HUES6 (cell line): Measurements from ENCODE around the gene BHLHA15.
"Not testable (repeated sequence)": the region's sequence is repeated elsewhere in the genome, so short reads cannot be mapped to it uniquely, and the experiment has no call there.

Experiments used
- H3K27ac ChIP-seq: 2 replicates; pipeline ENCODE4 v1.7.0; 2013; ENCODE audit warnings: low read depth, mild to moderate bottlenecking, low read length, inconsistent platforms
- H3K27me3 ChIP-seq: 2 replicates; pipeline ENCODE4 v1.6.1; 2013; ENCODE audit warnings: low read length; ENCODE audit not compliant: control insufficient read depth, insufficient read depth
- H3K36me3 ChIP-seq: 2 replicates; pipeline ENCODE4 v1.6.1; 2013; ENCODE audit warnings: low read length; ENCODE audit not compliant: control insufficient read depth, insufficient read depth
- H3K4me1 ChIP-seq: 2 replicates; pipeline ENCODE4 v1.6.1; 2013; ENCODE audit warnings: low read length; ENCODE audit not compliant: control insufficient read depth, insufficient read depth
- H3K4me3 ChIP-seq: 2 replicates; pipeline ENCODE4 v1.5.1; 2013; ENCODE audit warnings: low read depth, low read length
- H3K9ac ChIP-seq: one replicate; pipeline ENCODE4 v1.6.1; 2013; ENCODE audit warnings: mild to moderate bottlenecking, low read length
- H3K9me3 ChIP-seq: 2 replicates; pipeline ENCODE4 v1.6.1; 2013; ENCODE audit warnings: low read depth, low read length; ENCODE audit not compliant: control insufficient read depth, insufficient read depth

The BHLHA15 gene

GRCh38 chr7:98212532-98213041 lies 1.3 kb downstream of the BHLHA15 start:
- H3K27ac ChIP-seq: no peak overlapping the region
- no peaks in the 10 kb centered on the region for H3K36me3 ChIP-seq
- H3K9me3 ChIP-seq: no peaks in the 10 kb centered on the region
- peaks cover 3% of the 10 kb centered on the region; the same call in 1 of the 2 replicates for H3K4me1 ChIP-seq
- H3K4me3 ChIP-seq: no peak overlapping the region
- H3K9ac ChIP-seq: no peak overlapping the region
- no peaks in the 10 kb centered on the region for H3K27me3 ChIP-seq

GRCh38 chr7:98213296-98213887 lies 2.2 kb downstream of the BHLHA15 start:
- Histone ChIP-seq H3K27ac (no peak overlapping the region), H3K27me3 (no peaks in the 10 kb centered on the region), H3K4me1 (peaks cover 3% of the 10 kb centered on the region; the same call in 1 of the 2 replicates), H3K4me3 (no peak overlapping the region), H3K9ac (no peak overlapping the region), H3K36me3 (no peaks in the 10 kb centered on the region), H3K9me3 (no peaks in the 10 kb centered on the region)

GRCh38 chr7:98213888-98214810 lies 2.9 kb downstream of the BHLHA15 start:
- no peaks in the 10 kb centered on the region for H3K9me3 ChIP-seq
- H3K27ac ChIP-seq: no peak overlapping the region
- no peak overlapping the region for H3K4me3 ChIP-seq
- H3K9ac ChIP-seq: no peak overlapping the region
- H3K36me3 ChIP-seq: no peaks in the 10 kb centered on the region
- H3K27me3 ChIP-seq: no peaks in the 10 kb centered on the region
- H3K4me1 ChIP-seq: peaks cover 3% of the 10 kb centered on the region; the same call in 1 of the 2 replicates

GRCh38 chr7:98214811-98215321 lies 3.6 kb downstream of the BHLHA15 start:
- Histone ChIP-seq H3K9ac (no peak overlapping the region), H3K27ac (no peak overlapping the region), H3K9me3 (no peaks in the 10 kb centered on the region), H3K4me1 (peaks cover 3% of the 10 kb centered on the region; the same call in 1 of the 2 replicates), H3K4me3 (no peak overlapping the region), H3K36me3 (no peaks in the 10 kb centered on the region), H3K27me3 (no peaks in the 10 kb centered on the region)

GRCh38 chr7:98215561-98216495 lies 4.6 kb downstream of the BHLHA15 start:
- Histone ChIP-seq H3K27me3 (no peaks in the 10 kb centered on the region), H3K4me1 (peaks cover 3% of the 10 kb centered on the region; the same call in 1 of the 2 replicates), H3K9ac (no peak overlapping the region), H3K27ac (no peak overlapping the region), H3K36me3 (no peaks in the 10 kb centered on the region), H3K4me3 (no peak overlapping the region), H3K9me3 (no peaks in the 10 kb centered on the region)

GRCh38 chr7:98216941-98217622 lies 5.8 kb downstream of the BHLHA15 start:
- H3K4me3 ChIP-seq: no peak overlapping the region
- no peaks in the 10 kb centered on the region for H3K4me1 ChIP-seq
- no peaks in the 10 kb centered on the region for H3K9me3 ChIP-seq
- no peak overlapping the region for H3K9ac ChIP-seq
- H3K27me3 ChIP-seq: no peaks in the 10 kb centered on the region
- no peaks in the 10 kb centered on the region for H3K36me3 ChIP-seq
- no peak overlapping the region for H3K27ac ChIP-seq

- Histone ChIP-seq H3K9me3 (no peaks in the 10 kb centered on the region), H3K27me3 (no peaks in the 10 kb centered on the region), H3K36me3 (no peaks in the 10 kb centered on the region), H3K27ac (no peak overlapping the region), H3K9ac (no peak overlapping the region), H3K4me3 (no peak overlapping the region), H3K4me1 (no peaks in the 10 kb centered on the region)
These were observed 6.7 kb downstream of the BHLHA15 start for GRCh38 chr7:98217623-98218582.

GRCh38 chr7:98219382-98219781 lies 8.1 kb downstream of the BHLHA15 start:
- H3K4me3 ChIP-seq, H3K27ac ChIP-seq, H3K4me1 ChIP-seq, H3K9me3 ChIP-seq, H3K9ac ChIP-seq, H3K36me3 ChIP-seq, H3K27me3 ChIP-seq: not testable (repeated sequence)

- no peak overlapping the region for H3K9ac ChIP-seq
- no peaks in the 10 kb centered on the region for H3K4me1 ChIP-seq
- no peak overlapping the region for H3K4me3 ChIP-seq
- H3K36me3 ChIP-seq: peaks cover 3% of the 10 kb centered on the region; the same call in 1 of the 2 replicates
- no peaks in the 10 kb centered on the region for H3K27me3 ChIP-seq
- no peak overlapping the region for H3K27ac ChIP-seq
- no peaks in the 10 kb centered on the region for H3K9me3 ChIP-seq
These were observed 10.6 kb downstream of the BHLHA15 start for GRCh38 chr7:98221611-98222532.
